GM21619 (cell line): ENCODE measurements around the gene DNAJC3.

Source experiments
- ATAC-seq: cut with Tn5 transposase; IDR thresholded peaks from one replicate; pipeline ENCODE4 v1.9.1; 2021; ENCODE audit not compliant: unreplicated experiment

The DNAJC3 gene, protein sequence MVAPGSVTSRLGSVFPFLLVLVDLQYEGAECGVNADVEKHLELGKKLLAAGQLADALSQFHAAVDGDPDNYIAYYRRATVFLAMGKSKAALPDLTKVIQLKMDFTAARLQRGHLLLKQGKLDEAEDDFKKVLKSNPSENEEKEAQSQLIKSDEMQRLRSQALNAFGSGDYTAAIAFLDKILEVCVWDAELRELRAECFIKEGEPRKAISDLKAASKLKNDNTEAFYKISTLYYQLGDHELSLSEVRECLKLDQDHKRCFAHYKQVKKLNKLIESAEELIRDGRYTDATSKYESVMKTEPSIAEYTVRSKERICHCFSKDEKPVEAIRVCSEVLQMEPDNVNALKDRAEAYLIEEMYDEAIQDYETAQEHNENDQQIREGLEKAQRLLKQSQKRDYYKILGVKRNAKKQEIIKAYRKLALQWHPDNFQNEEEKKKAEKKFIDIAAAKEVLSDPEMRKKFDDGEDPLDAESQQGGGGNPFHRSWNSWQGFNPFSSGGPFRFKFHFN

DNA sequence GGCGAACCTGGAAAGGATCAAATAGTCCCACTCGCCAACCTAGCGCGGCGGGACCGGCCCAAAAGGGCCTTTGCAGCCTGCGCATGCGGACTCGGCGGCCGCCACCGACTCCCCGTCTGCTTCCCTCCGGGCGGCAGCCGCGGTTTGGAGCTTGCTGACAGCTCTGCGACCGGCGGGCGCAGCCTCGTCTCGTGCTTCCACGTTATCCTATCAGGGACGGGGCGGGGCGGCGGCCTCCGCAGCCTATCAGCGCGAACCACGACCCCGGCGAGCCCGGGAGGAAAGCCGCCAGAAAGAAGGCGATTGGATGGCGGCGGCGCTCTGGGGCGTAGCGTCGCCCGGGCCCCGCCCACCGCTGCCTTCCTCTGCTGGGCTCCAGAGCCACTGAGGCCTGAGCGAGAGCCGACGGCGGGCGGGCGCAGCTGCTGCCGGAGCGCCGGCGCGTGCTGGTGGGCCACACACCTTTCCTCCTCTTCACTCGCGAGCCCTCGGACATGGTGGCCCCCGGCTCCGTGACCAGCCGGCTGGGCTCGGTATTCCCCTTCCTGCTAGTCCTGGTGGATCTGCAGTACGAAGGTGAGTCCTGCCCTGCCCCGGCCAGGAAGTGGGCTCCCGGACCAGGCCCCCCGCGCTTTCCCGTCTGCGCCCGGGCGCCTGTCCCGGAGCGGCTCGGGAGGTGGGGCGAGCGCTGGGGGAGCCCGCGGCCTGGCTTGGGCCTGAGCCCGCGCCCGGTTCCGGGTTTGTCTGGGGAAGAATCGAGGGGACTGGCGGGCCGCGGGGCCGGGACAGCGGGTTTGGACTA, at the start of gene DNAJC3:
TSS of gene DNAJC3 (plus strand) at position 378 of the 802 bp plus-strand sequence. CDS start at position 495, 117 bp downstream.
- peak; percentile 94 for ATAC-seq

DNA sequence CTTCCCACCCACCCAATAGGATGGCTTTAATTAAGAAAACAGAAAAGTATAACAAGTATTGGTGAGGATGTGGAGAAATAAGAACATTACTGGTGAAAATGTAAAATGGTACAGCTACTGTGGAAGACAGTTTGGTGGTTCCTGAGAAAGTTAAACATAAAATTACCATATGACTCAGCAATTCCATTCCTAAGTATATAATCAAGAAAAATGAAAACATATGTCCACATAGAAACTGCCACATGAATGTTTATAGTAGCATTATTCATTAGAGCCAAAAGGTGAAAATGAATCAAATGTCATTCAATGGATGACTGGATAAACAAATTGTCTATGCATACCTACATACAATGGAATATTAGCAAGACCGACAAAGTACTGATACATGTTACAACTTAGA, 49.3 kb upstream of the DNAJC3 start:
- no peak for ATAC-seq

DNA sequence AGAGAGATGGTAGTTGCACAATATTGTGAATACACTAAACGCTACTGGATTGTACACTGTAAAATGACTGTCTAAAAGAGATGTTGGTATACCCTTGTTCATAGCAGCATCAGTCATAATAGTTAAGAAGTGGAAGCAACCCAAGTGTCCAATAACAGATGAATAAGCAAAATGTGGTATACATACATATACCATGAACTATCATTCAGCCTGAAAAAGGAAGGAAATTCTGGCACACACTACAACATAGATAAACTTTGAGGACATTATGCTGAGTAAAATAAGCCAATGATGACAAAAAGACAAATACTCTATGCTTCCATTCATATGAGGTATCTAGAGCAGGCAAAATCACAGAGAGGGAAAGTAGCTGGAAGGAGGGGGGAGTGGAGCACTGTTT, 48.5 kb upstream of the DNAJC3 start:
- no peak for ATAC-seq

DNA sequence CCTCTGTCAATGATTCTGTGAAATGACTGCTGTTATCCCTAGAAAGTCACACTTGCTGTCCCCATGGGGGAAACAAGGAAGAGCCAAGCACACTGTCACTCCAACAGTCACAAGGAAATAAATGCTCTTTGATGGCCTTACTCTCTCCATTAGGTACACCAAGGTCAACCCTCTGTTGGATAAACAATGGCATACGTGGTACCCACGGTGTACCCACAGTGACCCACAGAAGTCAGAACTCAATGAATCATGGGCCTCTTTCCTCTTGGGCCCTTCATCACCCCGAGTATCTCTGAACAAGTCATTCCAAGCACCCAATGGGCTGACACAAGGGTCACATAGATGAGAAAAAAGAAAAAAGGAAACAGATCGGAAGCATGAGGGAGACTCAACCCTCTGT, 47.9 kb upstream of the DNAJC3 start:
- no peak for ATAC-seq

DNA sequence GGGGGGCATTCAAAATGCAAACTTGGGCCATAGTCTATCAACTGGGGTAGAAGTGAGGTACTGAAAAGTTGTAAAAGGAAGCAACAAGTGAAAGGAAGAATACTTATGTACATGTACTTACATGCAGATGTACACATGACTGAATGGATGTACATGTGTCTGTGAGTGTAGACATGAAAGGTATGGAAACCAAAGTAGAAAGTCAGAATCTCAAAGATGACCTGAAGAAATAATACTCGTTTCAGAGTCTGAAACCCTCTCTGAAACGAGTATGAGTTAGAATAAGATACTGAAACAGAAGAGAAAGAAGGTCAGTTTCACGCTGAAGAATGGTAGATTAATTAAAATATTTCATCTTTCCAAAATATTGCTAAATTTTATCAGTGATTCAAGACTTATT, 46.3 kb upstream of the DNAJC3 start:
- no peak for ATAC-seq

DNA sequence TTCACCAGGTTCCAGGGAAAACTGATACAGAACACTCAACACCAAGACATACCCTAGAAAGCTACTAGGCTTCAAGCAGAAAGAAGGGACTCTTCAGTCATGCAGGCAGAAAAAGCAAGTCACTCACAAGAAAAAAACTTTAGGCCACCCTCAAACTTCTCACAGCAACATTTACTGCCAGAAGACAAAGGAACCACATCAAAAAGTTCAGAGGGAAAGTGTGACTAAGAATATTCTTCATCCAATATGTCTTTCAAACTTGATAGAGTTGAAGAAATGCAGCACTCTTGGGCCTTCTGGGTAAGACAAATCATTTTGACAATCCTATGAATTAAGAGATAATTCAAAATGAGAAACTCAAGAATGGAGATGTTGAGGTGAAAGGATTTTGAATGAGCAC, 40.1 kb upstream of the DNAJC3 start:
- ATAC-seq = no peak

DNA sequence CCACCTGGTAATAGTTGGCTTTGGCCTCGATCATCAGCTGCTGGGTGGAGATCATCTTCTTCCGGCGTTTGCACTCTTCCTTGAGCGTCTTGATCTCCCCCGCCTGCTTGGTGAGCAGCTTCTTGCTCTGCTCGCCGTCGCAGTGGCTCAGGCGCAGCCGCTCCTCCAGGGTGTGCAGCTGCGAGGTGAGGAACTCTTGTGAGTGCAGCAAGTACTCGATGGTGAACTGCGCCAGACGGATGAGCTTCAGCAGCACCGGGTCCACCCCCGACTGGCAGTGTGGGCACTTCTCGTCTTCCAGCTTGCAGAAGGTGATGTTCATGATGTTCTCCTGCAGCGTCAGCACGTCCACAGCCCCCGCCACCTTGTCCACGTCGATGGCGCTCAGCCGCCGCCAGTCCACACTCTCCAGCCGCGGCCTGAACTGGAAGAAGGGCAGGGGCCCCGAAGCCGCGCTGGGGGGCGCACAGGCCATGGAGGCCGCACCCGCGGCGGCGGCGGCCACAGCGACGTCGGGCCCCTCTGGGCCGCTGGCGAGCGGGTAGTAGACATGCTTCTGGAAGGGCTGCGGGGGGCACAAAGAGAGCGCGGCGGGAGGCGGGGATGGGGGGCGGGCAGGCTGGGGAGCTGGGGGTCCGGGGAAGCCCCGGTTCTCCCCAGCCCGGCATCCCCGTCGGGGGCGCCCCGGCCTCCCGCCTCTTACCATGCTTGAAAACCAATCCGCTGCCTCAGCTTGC, 35.5 kb upstream of the DNAJC3 start:
- no peak for ATAC-seq

DNA sequence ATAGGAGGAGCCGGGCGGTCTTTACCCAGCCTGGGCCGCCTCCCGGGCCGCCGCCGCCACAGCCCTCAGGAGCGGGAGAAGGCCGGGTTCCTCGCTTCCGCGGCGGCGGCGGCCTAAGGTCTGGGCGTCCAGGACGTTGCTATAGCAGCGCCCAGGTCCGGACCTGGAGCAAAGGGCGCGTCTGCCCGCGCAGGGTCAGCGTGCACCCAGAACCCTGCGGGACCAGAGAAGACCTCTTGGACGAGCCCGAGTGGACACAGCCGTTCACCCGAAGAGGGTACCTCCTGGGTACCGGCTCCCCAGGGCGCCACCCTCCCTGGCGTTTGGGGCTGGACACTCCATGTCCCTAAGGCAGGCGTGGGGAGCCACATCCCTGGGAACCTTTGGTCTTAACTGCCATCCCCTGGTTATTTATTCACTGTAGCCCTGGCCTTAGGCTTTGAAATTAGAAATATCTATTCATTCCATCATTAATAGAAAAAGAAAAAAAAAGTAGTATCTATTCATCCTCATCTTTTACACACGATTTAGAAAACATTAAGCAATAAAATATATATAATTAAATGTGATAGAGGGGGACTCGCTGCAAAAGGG, 34.8 kb upstream of the DNAJC3 start:
- ATAC-seq = no peak

DNA sequence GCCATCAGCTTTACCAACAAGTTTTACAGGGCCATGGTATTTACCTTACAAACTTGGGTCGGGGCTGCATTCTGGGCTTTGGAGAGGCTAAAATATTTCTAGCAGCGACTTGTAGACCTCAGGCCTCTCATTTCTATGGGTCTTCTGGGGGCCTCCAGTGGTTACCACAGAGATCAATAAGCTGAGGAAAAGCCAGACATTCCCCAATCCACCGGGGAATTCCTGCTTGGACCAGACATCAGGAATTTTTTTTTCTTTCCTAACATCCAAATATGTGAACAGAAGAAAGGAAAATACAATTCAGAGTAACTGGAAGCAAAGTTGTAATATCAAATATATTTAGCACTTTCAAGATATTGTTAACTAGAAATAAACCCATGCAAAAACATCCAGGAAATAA, 33.9 kb upstream of the DNAJC3 start:
- no peak for ATAC-seq

DNA sequence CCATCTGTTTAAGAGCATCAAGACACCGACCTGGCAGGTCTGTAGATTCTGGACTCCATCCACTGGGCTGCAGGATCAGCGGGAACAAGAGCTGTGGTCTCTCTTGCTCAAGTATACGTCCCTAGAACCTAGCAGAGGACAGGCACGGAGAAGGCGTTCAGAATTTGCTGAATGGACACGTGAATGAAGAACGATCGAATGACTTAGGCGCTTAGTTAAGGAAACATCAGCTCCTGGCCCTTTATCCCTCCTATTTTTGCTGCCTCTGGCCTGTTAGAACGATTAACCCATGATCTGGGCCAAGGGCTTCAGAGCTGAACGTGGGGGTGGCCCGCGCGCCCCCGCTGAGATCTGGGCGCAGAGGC, 33.4 kb upstream of the DNAJC3 start:
- no peak for ATAC-seq

DNA sequence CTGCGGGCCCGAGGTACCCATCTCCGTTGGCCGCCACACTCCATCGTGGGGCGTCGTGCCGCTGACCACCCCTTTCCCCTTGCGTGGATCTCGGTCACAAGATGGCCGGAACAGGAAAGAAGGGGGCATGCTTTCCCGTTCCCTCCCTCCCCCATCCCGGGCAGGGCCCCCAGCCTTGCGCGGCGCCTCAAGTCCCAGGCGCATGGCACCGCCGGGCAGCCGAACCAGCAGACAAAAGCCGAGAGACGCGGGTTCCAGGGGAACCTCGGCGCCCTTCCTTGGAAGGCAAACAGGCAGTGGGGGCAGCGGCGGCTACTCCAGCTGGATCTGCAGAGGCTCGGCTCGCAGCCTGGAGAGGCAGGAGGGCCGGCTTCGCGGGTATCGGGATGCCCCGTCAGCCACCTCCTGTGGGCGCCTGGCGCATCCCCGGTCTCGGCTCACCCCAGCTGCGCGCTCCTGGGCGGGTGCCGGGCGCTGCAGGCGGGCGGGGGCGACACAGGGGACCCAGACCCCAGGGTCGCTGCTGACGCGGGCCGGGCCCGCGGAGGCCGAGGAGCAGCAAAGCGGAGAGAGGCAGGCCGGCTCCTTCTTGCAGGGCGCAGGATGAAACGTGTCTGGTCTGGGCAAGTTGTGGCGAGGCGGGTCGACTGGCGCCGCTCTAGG, 32.9 kb upstream of the DNAJC3 start:
- peak; percentile 46 for ATAC-seq

DNA sequence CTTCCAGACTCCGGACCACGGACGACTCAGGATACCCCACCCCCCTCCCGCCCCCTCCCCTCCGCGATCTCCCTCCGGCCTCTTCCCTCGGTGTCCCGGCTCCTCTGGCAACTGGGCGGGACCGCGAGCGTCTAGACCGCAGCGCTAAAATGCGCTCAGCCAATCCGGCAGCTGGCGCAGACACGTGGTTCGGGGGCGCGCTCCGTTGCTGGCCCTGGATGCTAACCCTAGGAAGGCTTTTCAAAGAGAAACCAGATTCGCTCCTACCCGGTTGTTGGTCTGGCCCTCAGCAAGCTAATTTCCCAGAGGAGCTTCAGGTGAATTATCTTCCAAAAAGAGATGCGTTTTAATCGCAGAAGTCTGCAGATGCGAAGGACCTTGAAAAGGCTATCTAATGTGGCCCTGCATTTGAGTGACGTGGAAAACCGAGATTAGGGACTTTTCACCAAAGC, 32.3 kb upstream of the DNAJC3 start, which contains the start of gene DZIP1:
TSS of gene DZIP1 (minus strand) at position 106 of the 452 bp plus-strand sequence. CDS start 2,677 bp downstream, outside the sequence.
- peak; percentile 56 for ATAC-seq

DNA sequence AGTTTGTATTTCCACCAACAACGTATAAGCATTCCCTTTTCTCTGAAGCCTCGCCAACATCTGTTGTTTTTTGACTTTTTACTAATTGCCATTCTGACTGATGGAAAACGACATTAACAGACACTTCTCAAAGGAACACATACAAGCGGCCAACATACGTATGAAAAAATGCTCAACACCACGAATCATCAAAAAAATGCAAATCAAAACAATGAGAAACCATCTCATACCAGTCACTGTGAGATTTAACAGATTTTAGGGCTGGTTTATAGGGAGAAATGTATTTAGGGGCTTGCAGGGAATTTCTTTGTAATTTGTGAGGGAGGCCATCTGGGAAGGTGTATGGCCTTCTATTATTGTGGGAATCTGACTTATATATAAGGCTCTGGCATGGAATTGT, 29.6 kb upstream of the DNAJC3 start:
- ATAC-seq = no peak

DNA sequence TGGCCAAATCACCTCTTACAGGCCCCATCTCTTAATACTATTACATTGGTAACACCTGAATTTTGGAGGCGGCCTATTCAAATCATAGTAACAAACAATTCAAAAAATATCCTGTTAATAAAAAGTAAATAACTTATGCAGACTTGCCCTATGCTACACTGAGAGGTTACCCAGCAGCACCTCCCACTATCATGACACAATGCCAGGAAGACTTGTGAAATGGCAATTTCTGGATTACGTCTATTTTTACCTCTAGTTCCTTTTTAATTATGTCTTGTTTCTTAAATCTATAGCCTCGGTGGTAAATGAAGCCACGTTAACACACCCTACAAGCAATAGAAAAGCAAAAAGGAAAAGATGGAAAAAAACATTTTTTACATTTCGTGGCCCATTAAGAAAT, 26.2 kb upstream of the DNAJC3 start:
- ATAC-seq = no peak

DNA sequence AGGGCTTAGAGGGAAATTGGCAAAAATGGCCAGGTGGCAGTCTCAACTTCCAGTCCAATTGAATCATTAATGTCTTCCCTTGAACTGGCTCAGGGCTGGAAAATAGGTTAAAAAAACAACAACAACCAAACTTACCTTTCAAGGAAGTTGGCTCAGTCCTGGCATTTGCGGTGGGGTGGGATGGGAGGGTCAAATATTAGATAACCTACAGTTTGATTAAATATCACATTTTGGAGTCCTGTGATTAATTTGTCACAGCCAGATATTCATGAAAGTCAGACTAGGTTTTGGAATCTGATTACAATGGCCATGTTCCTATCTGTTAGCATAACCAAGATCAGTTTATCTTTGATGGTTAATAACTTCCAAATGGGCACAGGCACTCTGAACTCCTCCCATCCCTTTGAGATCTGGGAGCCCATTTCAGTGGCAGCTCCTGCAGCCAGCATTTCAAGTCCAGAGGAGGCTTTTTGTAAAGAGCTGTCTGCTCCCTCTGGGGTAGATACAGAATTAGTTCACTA, 24.6 kb upstream of the DNAJC3 start:
- no peak for ATAC-seq

DNA sequence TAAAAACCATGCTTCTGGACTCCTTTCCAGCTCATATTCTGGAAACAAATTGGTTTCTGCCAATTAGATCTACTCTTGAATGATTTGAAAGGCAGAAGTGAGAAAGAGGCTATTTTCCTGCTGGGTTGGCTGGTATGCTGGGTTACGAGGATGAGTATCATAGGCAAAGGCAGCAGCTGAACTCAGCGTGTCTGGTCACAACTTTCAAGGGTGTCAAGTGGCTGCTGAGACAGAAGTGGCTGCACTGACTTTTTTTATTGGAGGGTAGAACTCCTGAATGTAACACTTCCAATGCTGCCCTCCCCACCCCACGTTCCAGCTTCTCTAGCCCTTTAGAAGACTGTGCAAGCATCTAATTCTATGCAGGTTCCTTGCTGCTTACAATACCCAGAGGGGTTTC, 24.1 kb upstream of the DNAJC3 start:
- ATAC-seq = no peak

DNA sequence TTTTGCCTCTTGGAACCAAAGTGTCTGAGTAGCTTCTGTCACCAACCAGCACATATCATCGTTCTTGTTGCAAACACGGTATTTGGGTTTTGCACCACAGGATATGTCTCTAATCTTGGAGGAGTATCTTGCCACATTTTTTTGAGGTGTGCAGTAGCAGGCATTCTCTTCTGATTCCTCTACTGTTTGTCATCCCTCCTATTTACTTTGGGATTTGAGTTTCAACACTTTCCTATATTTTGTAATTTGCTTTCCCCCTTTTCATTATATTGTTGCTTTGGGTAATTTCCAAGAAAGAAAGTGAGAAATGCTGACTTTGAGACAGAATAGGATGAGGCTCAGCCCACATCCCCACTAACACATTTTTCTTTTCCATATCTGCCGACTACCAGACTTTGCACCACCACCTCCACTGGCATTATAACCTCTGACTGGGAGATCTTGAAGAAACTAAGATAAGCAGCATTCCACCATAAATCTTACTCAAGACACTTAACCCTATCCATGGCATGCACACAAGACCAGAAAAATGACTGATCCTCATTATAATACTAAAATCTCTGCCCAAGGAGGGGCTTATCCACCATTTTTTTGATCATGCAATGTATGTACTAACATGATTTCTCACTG, 20.4 kb upstream of the DNAJC3 start:
- ATAC-seq = no peak

DNA sequence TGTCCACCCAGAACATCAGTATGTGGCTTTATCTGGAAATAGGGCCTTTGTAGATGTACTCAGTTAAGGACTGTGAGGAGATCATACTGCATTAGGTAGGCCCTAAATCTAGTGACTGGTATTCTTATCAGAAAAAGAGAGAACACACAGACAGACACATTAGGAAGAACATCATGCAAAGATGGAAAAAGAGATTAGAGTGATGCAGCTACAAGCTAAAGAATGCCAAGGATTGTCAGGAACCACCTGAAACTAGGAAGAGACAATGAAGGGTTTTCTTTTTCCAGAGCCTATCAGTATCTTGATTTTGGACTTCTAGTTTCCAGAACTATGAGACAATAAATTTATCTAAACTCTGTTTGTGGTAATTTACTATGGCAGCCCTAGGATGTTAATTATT, 17.4 kb upstream of the DNAJC3 start:
- no peak for ATAC-seq

DNA sequence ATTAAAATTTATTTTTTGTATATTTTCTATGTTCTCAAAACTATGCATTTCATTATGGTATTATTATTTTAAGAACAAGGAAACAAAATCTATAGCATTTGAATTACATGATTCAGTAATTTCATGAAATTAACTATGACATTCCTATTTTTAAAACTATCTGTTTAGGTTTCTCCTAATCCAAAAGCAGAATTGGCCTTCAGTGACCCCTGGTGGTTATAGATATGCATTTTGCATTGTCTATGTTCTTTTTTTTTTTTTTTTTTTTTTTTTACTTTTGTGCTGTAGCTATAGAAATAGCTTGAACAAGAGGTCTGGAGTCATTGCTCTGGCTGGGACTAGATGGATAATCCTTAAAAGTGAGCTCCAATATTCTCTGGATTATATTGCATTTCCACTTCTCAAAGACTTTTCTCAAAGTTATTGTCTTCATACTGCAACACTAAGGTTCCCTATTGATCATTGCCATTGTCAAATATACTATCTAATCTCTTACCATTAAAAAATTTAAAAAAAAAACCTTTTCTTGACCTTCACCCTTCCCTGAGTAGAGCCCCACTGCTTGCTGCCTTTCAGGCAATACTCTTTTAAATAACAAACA, 15.9 kb upstream of the DNAJC3 start:
- ATAC-seq = peak; percentile 48
